Astrocyte of the cerebellum (primary cell): ENCODE results near the gene NDST1.
A peak's percentile ranks its signal among the peaks of the same experiment; 100 is the strongest.

ENCODE experiments used
- DNase-seq: peaks from one replicate; pipeline ENCODE4 v3.0.0-alpha.2; 2011; ENCODE audit warnings: low read depth
- H3K4me3 ChIP-seq: 2 replicates; pipeline ENCODE4 v1.5.1; 2011; ENCODE audit warnings: mild to moderate bottlenecking, low read depth, low read length, moderate library complexity
- CTCF ChIP-seq: IDR thresholded peaks from 2 replicates; pipeline ENCODE4 v1.5.1; 2012; ENCODE audit warnings: low read length, low read depth, moderate library complexity, mild to moderate bottlenecking; ENCODE audit errors: missing control alignments
- in situ Hi-C: cut with HindIII; loops from 2 replicates; pipeline ENCODE4 v1.10.0; 2017; ENCODE audit warnings: low sequenced_read_pairs

NDST1 gene

GRCh38 chr5:150484964-150485692, 22.8 kb upstream of the NDST1 start:
- in situ Hi-C loops = no loop called here
- H3K4me3 ChIP-seq = peak overlapping the region; percentile 86
- no peak for DNase-seq
- TF ChIP-seq CTCF = no peak

- in situ Hi-C loops = no loop called here
- TF ChIP-seq CTCF = no peak
- H3K4me3 ChIP-seq = peak overlapping the region; percentile 86
- no peak for DNase-seq
Observed at GRCh38 chr5:150485693-150486401, 22.1 kb upstream of the NDST1 start.

GRCh38 chr5:150486402-150487198, 21.3 kb upstream of the NDST1 start:
- in situ Hi-C loops = no loop called here
- no peak for DNase-seq
- no peak for TF ChIP-seq CTCF
- peak overlapping the region; percentile 86 for H3K4me3 ChIP-seq

GRCh38 chr5:150487199-150488061, 20.5 kb upstream of the NDST1 start:
- peak overlapping the region; percentile 86 for H3K4me3 ChIP-seq
- no peak for DNase-seq
- no peak for TF ChIP-seq CTCF
- in situ Hi-C loops = no loop called here

- peak; percentile 57 for DNase-seq
- TF ChIP-seq CTCF = no peak
- peak overlapping the region; percentile 86 for H3K4me3 ChIP-seq
- in situ Hi-C loops = no loop called here
Observed at GRCh38 chr5:150488519-150489359, 19.2 kb upstream of the NDST1 start.
